HL-60 (cell line): ENCODE measurements around the gene SYT6.
A peak's percentile ranks its signal among the peaks of the same experiment; 100 is the strongest.

ENCODE experiments used
- CTCF ChIP-seq: IDR thresholded peaks from one replicate; pipeline ENCODE4 v1.5.1; 2011; ENCODE audit warnings: low read length, control low read depth, inconsistent platforms; ENCODE audit not compliant: insufficient read depth
- POLR2AphosphoS5 ChIP-seq: IDR thresholded peaks from 2 replicates; pipeline ENCODE4 v1.6.1; 2012; ENCODE audit warnings: low read depth
- REST ChIP-seq: IDR thresholded peaks from 2 replicates; pipeline ENCODE4 v1.6.1; 2012; ENCODE audit warnings: low read depth; ENCODE audit not compliant: insufficient replicate concordance

- TF ChIP-seq REST: peak; percentile 41
- TF ChIP-seq CTCF: no peak
- TF ChIP-seq POLR2AphosphoS5: peak; percentile 57; the same call in 1 of the 2 replicates
These were observed 113.2 kb downstream of the SYT6 start for GRCh38 chr1:114040273-114041015.
